Endothelial cell of umbilical vein (primary cell): ENCODE measurements around the gene PLP2. TPM values are rescaled to one million over a fixed set of nuclear protein-coding genes. Genes with fewer than 3 reads are reported as not detected.

ENCODE experiments used
- BruUV-seq: library from RNA; stranded (reverse); fragments of 400-500 nt; replicated peaks from 2 replicates; lab custom pipeline; 2021; lab: Mats Ljungman, UMichigan
- CTCF ChIA-PET: fragments of 300-600, 350-600 bp; sonication (Branson Sonifier 250); formaldehyde crosslinking; loops from one replicate; lab custom pipeline; 2021; ENCODE audit warnings: antibody characterized with exemption, inconsistent platforms; lab: Charles Lee
- POLR2A ChIA-PET: fragments of 300-600, 350-600 bp; sonication (Branson Sonifier 250); formaldehyde crosslinking; loops from one replicate; lab custom pipeline; 2021; ENCODE audit warnings: antibody characterized with exemption, inconsistent platforms; lab: Charles Lee
- DNase-seq: peaks from one replicate; pipeline ENCODE4 v3.0.0-alpha.2; 2011; ENCODE audit warnings: low read depth, low spot score
- FAIRE-seq: peaks from 2 replicates; lab custom pipeline; 2011; peaks lifted over from hg19 to GRCh38; lab: Jason Lieb, UNC
- H2AFZ ChIP-seq: 2 replicates; pipeline ENCODE4 v1.6.0; 2012; ENCODE audit warnings: low read depth, low read length, control low read depth, inconsistent platforms
- H3K27ac ChIP-seq: 2 replicates; pipeline ENCODE4 v1.5.1; 2011; ENCODE audit warnings: low read depth, mild to moderate bottlenecking, control low read depth, low read length, moderate library complexity; ENCODE audit not compliant: insufficient read depth
- H3K27me3 ChIP-seq, 2 experiments: 2 replicates each; pipeline versions ENCODE4 v1.6.0 to v1.6.1; 2011; ENCODE audit warnings: low read length in 2 of 2, mixed read lengths in 1 of 2; ENCODE audit not compliant: control insufficient read depth in 2 of 2, insufficient read depth in 2 of 2
- H3K36me3 ChIP-seq, 2 experiments: 2 replicates in 1 of 2; 3 replicates in 1 of 2; pipeline ENCODE4 v1.5.1; 2011; ENCODE audit warnings: low read length in 2 of 2, mild to moderate bottlenecking in 1 of 2, moderate library complexity in 1 of 2; ENCODE audit not compliant: control insufficient read depth in 2 of 2, insufficient read depth in 2 of 2; ENCODE audit errors: extremely low read depth in 1 of 2
- H3K4me1 ChIP-seq: 3 replicates; pipeline ENCODE4 v1.5.1; 2011; ENCODE audit warnings: mild to moderate bottlenecking, low read length; ENCODE audit not compliant: control insufficient read depth, insufficient read depth; ENCODE audit errors: extremely low read depth
- H3K4me2 ChIP-seq: 2 replicates; pipeline ENCODE4 v1.6.1; 2011; ENCODE audit warnings: low read length, control low read depth, mixed read lengths; ENCODE audit not compliant: insufficient read depth
- H3K4me3 ChIP-seq, 3 experiments: fragments of 200-600 bp in 1 of 3; sonication (generic), shearing (Covaris generic) in 1 of 3; replicated peaks in 1 of 3; 2 replicates each; pipeline ENCODE4 v1.5.1; 2011 to 2016; ENCODE audit warnings: control low read depth in 3 of 3, low read length in 3 of 3, mild to moderate bottlenecking in 2 of 3, inconsistent platforms in 1 of 3, low read depth in 1 of 3, moderate library complexity in 1 of 3; ENCODE audit not compliant: insufficient read depth in 1 of 3
- H3K79me2 ChIP-seq: 2 replicates; pipeline ENCODE4 v1.6.0; 2012; ENCODE audit warnings: low read length, inconsistent platforms; ENCODE audit not compliant: control insufficient read depth, insufficient read depth
- H3K9ac ChIP-seq: replicated peaks from 2 replicates; pipeline ENCODE3; 2011; ENCODE audit warnings: low read length, control low read depth; ENCODE audit not compliant: insufficient read depth; ENCODE audit errors: extremely low read depth
- H3K9me1 ChIP-seq: replicated peaks from 3 replicates; pipeline ENCODE4 v1.6.0; 2011; ENCODE audit warnings: mild to moderate bottlenecking, low read length; ENCODE audit not compliant: control insufficient read depth, insufficient read depth; ENCODE audit errors: extremely low read depth
- H3K9me3 ChIP-seq: replicated peaks from 2 replicates; pipeline ENCODE4 v1.5.1; 2012; ENCODE audit warnings: low read length, inconsistent platforms; ENCODE audit not compliant: control insufficient read depth, insufficient read depth
- H4K20me1 ChIP-seq: replicated peaks from 2 replicates; pipeline ENCODE3; 2011; ENCODE audit warnings: mild to moderate bottlenecking, low read length; ENCODE audit not compliant: control insufficient read depth, insufficient read depth; ENCODE audit errors: extremely low read depth
- EZH2 ChIP-seq: IDR thresholded peaks from 2 replicates; pipeline ENCODE4 v1.6.1; 2012; ENCODE audit warnings: borderline replicate concordance, low read depth, mild to moderate bottlenecking, moderate library complexity, low read length, inconsistent platforms; ENCODE audit not compliant: severe bottlenecking
- FOS ChIP-seq: IDR thresholded peaks from 2 replicates; pipeline ENCODE4 v1.6.1; 2011; ENCODE audit warnings: mild to moderate bottlenecking, low read length, moderate library complexity, borderline replicate concordance; ENCODE audit not compliant: insufficient read depth
- GATA2 ChIP-seq: IDR thresholded peaks from 2 replicates; pipeline ENCODE4 v1.7.0; 2011; ENCODE audit warnings: low read depth, mild to moderate bottlenecking, moderate library complexity, mixed read lengths, low read length; ENCODE audit not compliant: insufficient read length, insufficient read depth
- JUN ChIP-seq: IDR thresholded peaks from 2 replicates; pipeline ENCODE4 v1.6.1; 2011; ENCODE audit warnings: borderline replicate concordance, low read depth; ENCODE audit not compliant: insufficient read length, insufficient read depth
- MYC ChIP-seq: IDR thresholded peaks from one replicate; pipeline ENCODE4 v1.6.1; 2011; ENCODE audit warnings: mild to moderate bottlenecking, low read depth, low read length
- POLR2A ChIP-seq: IDR thresholded peaks from 2 replicates; pipeline ENCODE4 v1.6.1; 2012; ENCODE audit warnings: low read depth, mild to moderate bottlenecking, control low read depth, low read length
- POLR2AphosphoS5 ChIP-seq: IDR thresholded peaks from 2 replicates; pipeline ENCODE4 v1.6.1; 2012; ENCODE audit warnings: low read depth, mild to moderate bottlenecking, control low read depth, low read length, moderate library complexity; ENCODE audit not compliant: insufficient read depth
- dilution Hi-C: fragments of 300-500 bp; cut with MboI; formaldehyde crosslinking; loops from one replicate; pipeline ENCODE4 v1.15.0; 2019; ENCODE audit warnings: low sequenced_read_pairs; ENCODE audit not compliant: extremely low pct_ligation_motif_present
- intact Hi-C: fragments of 100-400 bp; cut with micrococcal nuclease; formaldehyde crosslinking; loops from one replicate; pipeline ENCODE4 v1.10.0; 2022
- polyA plus RNA-seq, 4 experiments: library from polyadenylated mRNA; depleted of rRNA in 3 of 4; stranded (reverse) in 3 of 4; unstranded in 1 of 4; fragments of >200 nt; gene quantifications; 2 replicates each; pipeline versions ENCODE4 v1.2.1 to v1.2.3, GENCODE V29; 2011 to 2012; ENCODE audit warnings: missing spikeins in 1 of 4
- total RNA-seq: library from RNA; stranded (reverse); gene quantifications from 2 replicates; pipeline ENCODE4 v1.2.3, GENCODE V29; 2021
- TF ChIP-seq, protein P1 (sequence below), 2 donors: IDR thresholded peaks; 1 replicate in 1 of 2; 2 replicates in 1 of 2; pipeline ENCODE4 v1.5.1; 2011; ENCODE audit warnings: low read length in 2 of 2, mild to moderate bottlenecking in 2 of 2, moderate library complexity in 2 of 2, control low read depth in 1 of 2, inconsistent platforms in 1 of 2, low read depth in 1 of 2; ENCODE audit not compliant: insufficient read depth in 1 of 2; ENCODE audit errors: extremely low read depth in 1 of 2
- TF ChIP-seq, protein P2 (sequence below): IDR thresholded peaks from 2 replicates; pipeline ENCODE4 v1.6.1; 2011; ENCODE audit not compliant: insufficient read depth, insufficient read length

The PLP2 gene
- total and polyA plus RNA-seq, 2 donors (not counting 3 experiments of a cell fraction or from before 2014, with no cell fraction given) = 153 to 277 TPM

DNA sequence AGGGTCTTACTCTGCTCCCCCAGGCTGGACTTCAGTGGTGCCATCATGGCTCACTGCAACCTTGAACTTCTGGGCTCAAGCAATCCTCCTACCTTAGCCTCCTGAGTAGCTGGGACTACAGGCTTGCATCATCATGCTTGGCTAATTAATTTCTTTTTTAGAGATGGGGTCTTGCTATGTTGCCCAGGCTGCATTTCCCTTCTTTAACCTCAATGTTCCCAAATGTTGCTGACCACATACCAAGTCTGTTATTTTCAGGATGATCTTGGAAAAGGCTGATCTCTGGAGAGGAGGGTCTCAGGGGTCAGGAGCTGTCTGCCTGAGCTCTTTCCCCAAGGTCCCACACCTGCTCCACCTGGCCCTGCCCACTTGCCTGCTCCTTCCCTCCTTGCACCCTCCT, 48.4 kb downstream of the PLP2 start:
- Histone ChIP-seq H3K79me2 (no peaks in the 10 kb centered on the region), H3K9me3 (no peaks in the 10 kb centered on the region), H4K20me1 (no peaks in the 10 kb centered on the region), H3K27ac (no peak overlapping the region), H3K36me3 (no peaks in the 10 kb centered on the region), H3K9ac (no peak overlapping the region), H3K4me1 (no peaks in the 10 kb centered on the region), H3K27me3 (peaks cover 0 to 3% of the 10 kb centered on the region in 2 experiments), H3K9me1 (no peaks in the 10 kb centered on the region), H3K4me2 (no peak overlapping the region), H3K4me3 (no peak overlapping the region), H2AFZ (no peak overlapping the region)
- dilution Hi-C loops = no loop called here
- DNase-seq (no peak), FAIRE-seq (no peak)
- TF ChIP-seq, protein P1, sequence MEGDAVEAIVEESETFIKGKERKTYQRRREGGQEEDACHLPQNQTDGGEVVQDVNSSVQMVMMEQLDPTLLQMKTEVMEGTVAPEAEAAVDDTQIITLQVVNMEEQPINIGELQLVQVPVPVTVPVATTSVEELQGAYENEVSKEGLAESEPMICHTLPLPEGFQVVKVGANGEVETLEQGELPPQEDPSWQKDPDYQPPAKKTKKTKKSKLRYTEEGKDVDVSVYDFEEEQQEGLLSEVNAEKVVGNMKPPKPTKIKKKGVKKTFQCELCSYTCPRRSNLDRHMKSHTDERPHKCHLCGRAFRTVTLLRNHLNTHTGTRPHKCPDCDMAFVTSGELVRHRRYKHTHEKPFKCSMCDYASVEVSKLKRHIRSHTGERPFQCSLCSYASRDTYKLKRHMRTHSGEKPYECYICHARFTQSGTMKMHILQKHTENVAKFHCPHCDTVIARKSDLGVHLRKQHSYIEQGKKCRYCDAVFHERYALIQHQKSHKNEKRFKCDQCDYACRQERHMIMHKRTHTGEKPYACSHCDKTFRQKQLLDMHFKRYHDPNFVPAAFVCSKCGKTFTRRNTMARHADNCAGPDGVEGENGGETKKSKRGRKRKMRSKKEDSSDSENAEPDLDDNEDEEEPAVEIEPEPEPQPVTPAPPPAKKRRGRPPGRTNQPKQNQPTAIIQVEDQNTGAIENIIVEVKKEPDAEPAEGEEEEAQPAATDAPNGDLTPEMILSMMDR (IDR thresholded peaks at IDR 0.05; ENCODE audit: extremely low read depth in 1 of 2, insufficient read depth in 1 of 2, low read depth in 1 of 2, low read length in 2 of 2) = no peak
- TF ChIP-seq FOS (no peak), GATA2 (no peak), MYC (no peak)
- TF ChIP-seq, protein P2, sequence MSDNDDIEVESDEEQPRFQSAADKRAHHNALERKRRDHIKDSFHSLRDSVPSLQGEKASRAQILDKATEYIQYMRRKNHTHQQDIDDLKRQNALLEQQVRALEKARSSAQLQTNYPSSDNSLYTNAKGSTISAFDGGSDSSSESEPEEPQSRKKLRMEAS = no peak
- intact Hi-C loops = no loop called here
- POLR2A ChIA-PET = no interaction called here
- no TSS peak for BruUV-seq
- CTCF ChIA-PET = no interaction called here

DNA sequence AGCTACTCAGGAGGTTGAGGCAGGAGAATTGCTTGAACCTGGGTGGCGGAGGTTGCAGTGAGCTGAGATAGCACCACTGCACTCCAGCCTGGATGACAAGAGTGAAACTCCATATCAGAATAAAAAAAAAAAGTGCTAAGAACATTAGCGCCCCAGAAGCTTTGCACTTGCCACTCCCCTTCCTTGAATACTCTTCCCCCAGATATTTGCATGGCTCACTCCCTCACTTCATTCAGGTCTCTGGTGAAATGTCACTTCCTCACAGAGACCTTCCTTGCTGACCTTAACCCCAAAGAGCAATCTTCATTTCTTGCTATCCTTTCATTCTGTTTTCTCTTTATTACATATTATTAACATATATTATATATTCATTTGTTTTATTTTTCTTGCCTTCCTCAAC, 50.2 kb downstream of the PLP2 start:
- Histone ChIP-seq H3K4me1 (no peaks in the 10 kb centered on the region), H3K27me3 (peaks cover 0 to 3% of the 10 kb centered on the region in 2 experiments), H2AFZ (no peak overlapping the region), H3K36me3 (no peaks in the 10 kb centered on the region), H3K9me3 (no peaks in the 10 kb centered on the region), H3K9me1 (no peaks in the 10 kb centered on the region), H3K27ac (no peak overlapping the region), H3K9ac (no peak overlapping the region), H3K4me3 (no peak overlapping the region), H3K79me2 (no peaks in the 10 kb centered on the region), H4K20me1 (no peaks in the 10 kb centered on the region), H3K4me2 (no peak overlapping the region)
- dilution Hi-C loops = no loop called here
- intact Hi-C loops = no loop called here
- POLR2A ChIA-PET = no interaction called here
- BruUV-seq = no TSS peak
- TF ChIP-seq FOS (no peak), MYC (no peak), EZH2 (no peak), POLR2A (no peak), GATA2 (no peak), JUN (no peak), POLR2AphosphoS5 (no peak)
- TF ChIP-seq, protein P2 = no peak
- TF ChIP-seq, protein P1 (IDR thresholded peaks at IDR 0.05; ENCODE audit: extremely low read depth in 1 of 2, insufficient read depth in 1 of 2, low read depth in 1 of 2, low read length in 2 of 2) = no peak
- CTCF ChIA-PET = no interaction called here
- DNase-seq (no peak), FAIRE-seq (no peak)
